ENCODE data around the gene SOX21.

The SOX21 gene

GRCh38 chr13:94703721-94704314 is 8.5 kb downstream of the SOX21 start:
- H3K27ac Mint-ChIP-seq, result no peak overlapping the region
- peaks cover 11% of the 10 kb centered on the region for H3K36me3 Mint-ChIP-seq (ENCODE audit: low read depth)
- no peak overlapping the region for H3K4me3 Mint-ChIP-seq
- H3K27me3 Mint-ChIP-seq, result peaks cover 97% of the 10 kb centered on the region
- peaks cover 4% of the 10 kb centered on the region for H3K9me3 Mint-ChIP-seq
- peaks cover 14% of the 10 kb centered on the region for H3K4me1 Mint-ChIP-seq (ENCODE audit: low read depth)

- H3K27me3 Mint-ChIP-seq, result peaks cover 97% of the 10 kb centered on the region
- peaks cover 14% of the 10 kb centered on the region for H3K4me1 Mint-ChIP-seq (ENCODE audit: low read depth)
- H3K9me3 Mint-ChIP-seq, result peaks cover 4% of the 10 kb centered on the region
- peaks cover 11% of the 10 kb centered on the region for H3K36me3 Mint-ChIP-seq (ENCODE audit: low read depth)
- no peak overlapping the region for H3K27ac Mint-ChIP-seq
- no peak overlapping the region for H3K4me3 Mint-ChIP-seq
Observed at GRCh38 chr13:94703271-94703670, 9.1 kb downstream of the SOX21 start.

DNA sequence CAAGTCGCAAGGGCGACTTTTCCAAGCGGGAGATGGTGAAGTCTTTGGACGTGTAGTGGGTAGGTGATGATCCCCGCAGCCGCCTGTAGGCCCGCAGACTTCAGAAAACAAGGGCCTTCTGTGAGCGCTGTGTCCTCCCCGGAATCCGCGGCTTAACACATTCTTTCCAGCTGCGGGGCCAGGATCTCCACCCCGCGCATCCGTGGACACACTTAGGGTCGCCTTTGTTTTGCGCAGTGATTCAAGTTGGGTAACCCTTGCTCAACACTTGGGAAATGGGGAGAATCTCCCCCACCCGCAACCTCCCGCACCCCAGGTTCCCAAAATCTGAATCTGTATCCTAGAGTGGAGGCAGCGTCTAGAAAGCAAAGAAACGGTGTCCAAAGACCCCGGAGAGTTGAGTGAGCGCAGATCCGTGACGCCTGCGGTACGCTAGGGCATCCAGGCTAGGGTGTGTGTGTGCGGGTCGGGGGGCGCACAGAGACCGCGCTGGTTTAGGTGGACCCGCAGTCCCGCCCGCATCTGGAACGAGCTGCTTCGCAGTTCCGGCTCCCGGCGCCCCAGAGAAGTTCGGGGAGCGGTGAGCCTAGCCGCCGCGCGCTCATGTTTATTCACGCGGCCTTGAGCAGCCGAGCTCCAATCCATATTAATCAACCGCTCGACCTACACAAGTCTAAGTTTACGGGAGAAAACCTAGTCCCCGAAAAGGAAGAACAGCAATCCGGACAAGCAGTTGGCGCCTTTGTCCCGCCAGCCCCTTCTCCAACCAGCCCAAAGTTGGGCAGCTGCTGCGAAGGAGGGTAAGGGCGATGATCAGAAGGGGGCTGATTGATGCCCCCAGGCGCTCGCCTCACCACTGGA is 9.9 kb downstream of the SOX21 start:
- peaks cover 11% of the 10 kb centered on the region for H3K36me3 Mint-ChIP-seq (ENCODE audit: low read depth)
- peaks cover 6% of the 10 kb centered on the region for H3K4me1 Mint-ChIP-seq (ENCODE audit: low read depth)
- no peak overlapping the region for H3K27ac Mint-ChIP-seq
- peaks cover 93% of the 10 kb centered on the region for H3K27me3 Mint-ChIP-seq
- H3K9me3 Mint-ChIP-seq, result peaks cover 4% of the 10 kb centered on the region
- no peak overlapping the region for H3K4me3 Mint-ChIP-seq

- Mint-ChIP-seq H3K4me3 (no peak overlapping the region), H3K27me3 (peaks cover 90% of the 10 kb centered on the region), H3K4me1 (ENCODE audit: low read depth) (peaks cover 4% of the 10 kb centered on the region), H3K36me3 (ENCODE audit: low read depth) (peaks cover 9% of the 10 kb centered on the region), H3K27ac (no peak overlapping the region), H3K9me3 (peaks cover 4% of the 10 kb centered on the region)
Observed at GRCh38 chr13:94701313-94702180, 10.8 kb downstream of the SOX21 start.

GRCh38 chr13:94700536-94700935 is 11.8 kb downstream of the SOX21 start:
- H3K27ac Mint-ChIP-seq, result no peak overlapping the region
- no peak overlapping the region for H3K4me3 Mint-ChIP-seq
- peaks cover 7% of the 10 kb centered on the region for H3K36me3 Mint-ChIP-seq (ENCODE audit: low read depth)
- H3K9me3 Mint-ChIP-seq, result peaks cover 4% of the 10 kb centered on the region
- peaks cover 4% of the 10 kb centered on the region for H3K4me1 Mint-ChIP-seq (ENCODE audit: low read depth)
- H3K27me3 Mint-ChIP-seq, result peaks cover 87% of the 10 kb centered on the region

- Mint-ChIP-seq H3K4me1 (ENCODE audit: low read depth) (peaks cover 4% of the 10 kb centered on the region), H3K9me3 (peaks cover 4% of the 10 kb centered on the region), H3K36me3 (ENCODE audit: low read depth) (peaks cover 7% of the 10 kb centered on the region), H3K27ac (no peak overlapping the region), H3K27me3 (peaks cover 84% of the 10 kb centered on the region), H3K4me3 (no peak overlapping the region)
Observed at GRCh38 chr13:94700051-94700535, 12.3 kb downstream of the SOX21 start.

GRCh38 chr13:94696171-94696570 is 16.2 kb downstream of the SOX21 start:
- H3K36me3 Mint-ChIP-seq (ENCODE audit: low read depth), result no peaks in the 10 kb centered on the region
- H3K9me3 Mint-ChIP-seq, result no peaks in the 10 kb centered on the region
- H3K4me1 Mint-ChIP-seq (ENCODE audit: low read depth), result no peaks in the 10 kb centered on the region
- no peak overlapping the region for H3K4me3 Mint-ChIP-seq
- H3K27me3 Mint-ChIP-seq, result peaks cover 70% of the 10 kb centered on the region
- no peak overlapping the region for H3K27ac Mint-ChIP-seq

DNA sequence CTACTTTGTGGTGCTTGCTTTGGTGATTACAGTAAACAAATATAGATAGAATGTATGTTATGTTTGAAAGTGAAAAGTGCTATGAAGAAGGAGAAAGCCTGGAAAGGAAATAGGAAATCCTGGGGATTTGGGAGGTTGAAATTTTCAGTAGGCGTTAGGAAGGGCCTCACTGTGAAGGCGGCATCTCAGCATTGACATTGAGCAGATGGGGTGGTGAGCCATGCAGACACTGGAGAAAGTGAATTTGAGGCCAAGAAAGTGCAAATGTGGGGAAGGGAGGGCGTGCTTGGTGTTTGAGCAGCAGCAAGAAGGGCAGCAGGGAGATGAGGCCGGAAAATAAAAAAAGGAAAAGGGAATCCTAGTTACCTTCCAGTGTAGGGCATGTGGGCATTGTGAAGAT is 20.3 kb downstream of the SOX21 start:
- no peak overlapping the region for H3K4me3 Mint-ChIP-seq
- H3K27me3 Mint-ChIP-seq, result peaks cover 53% of the 10 kb centered on the region
- H3K27ac Mint-ChIP-seq, result no peak overlapping the region
- no peaks in the 10 kb centered on the region for H3K4me1 Mint-ChIP-seq (ENCODE audit: low read depth)
- H3K9me3 Mint-ChIP-seq, result no peaks in the 10 kb centered on the region
- H3K36me3 Mint-ChIP-seq (ENCODE audit: low read depth), result no peaks in the 10 kb centered on the region

DNA sequence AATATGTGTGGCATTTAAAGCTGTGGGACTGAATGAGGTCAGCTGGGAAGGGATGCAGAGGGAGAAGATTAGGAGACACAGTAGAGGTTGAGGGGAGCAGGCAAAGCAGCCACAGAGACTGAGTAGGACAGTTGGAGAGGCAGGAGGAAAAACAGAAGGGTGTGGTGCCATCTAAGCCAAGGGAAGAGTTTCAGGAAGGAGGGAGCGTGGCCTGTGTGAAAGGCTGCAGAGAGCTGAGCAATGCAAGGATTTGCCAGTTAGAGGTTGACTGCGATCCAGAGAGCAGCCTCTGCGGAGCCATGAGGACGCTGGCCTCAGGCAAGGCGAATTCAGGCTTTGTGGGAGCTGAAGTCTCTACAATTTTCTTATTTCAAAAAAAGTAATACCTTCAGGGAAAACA is 28.9 kb downstream of the SOX21 start:
- no peaks in the 10 kb centered on the region for H3K36me3 Mint-ChIP-seq (ENCODE audit: low read depth)
- H3K4me1 Mint-ChIP-seq (ENCODE audit: low read depth), result no peaks in the 10 kb centered on the region
- no peaks in the 10 kb centered on the region for H3K9me3 Mint-ChIP-seq
- H3K27me3 Mint-ChIP-seq, result peaks cover 40% of the 10 kb centered on the region
- H3K27ac Mint-ChIP-seq, result no peak overlapping the region
- H3K4me3 Mint-ChIP-seq, result no peak overlapping the region

DNA sequence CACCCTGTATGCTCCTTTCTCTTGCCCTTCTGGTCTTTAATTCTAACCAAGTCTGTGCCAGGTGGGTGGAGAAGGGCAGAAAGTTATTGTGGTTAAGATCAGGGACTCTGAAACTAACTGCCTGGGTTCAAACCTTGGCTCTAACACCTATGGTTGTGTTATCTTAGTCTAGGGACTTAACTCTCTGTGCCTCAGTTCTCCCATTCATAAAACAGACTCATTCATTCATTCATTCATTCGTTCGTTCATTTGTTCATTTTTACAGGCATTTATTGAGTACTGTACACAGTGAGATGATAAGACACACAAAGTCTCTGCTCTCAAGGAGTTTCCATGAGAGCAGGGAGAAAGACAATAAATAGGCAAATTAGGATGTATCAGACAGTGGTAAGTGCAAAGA is 30.1 kb downstream of the SOX21 start:
- no peaks in the 10 kb centered on the region for H3K36me3 Mint-ChIP-seq (ENCODE audit: low read depth)
- no peak overlapping the region for H3K4me3 Mint-ChIP-seq
- no peaks in the 10 kb centered on the region for H3K9me3 Mint-ChIP-seq
- H3K27me3 Mint-ChIP-seq, result peaks cover 42% of the 10 kb centered on the region
- no peak overlapping the region for H3K27ac Mint-ChIP-seq
- no peaks in the 10 kb centered on the region for H3K4me1 Mint-ChIP-seq (ENCODE audit: low read depth)

- H3K36me3 Mint-ChIP-seq (ENCODE audit: low read depth), result no peaks in the 10 kb centered on the region
- H3K27ac Mint-ChIP-seq, result no peak overlapping the region
- H3K4me1 Mint-ChIP-seq (ENCODE audit: low read depth), result no peaks in the 10 kb centered on the region
- H3K9me3 Mint-ChIP-seq, result no peaks in the 10 kb centered on the region
- H3K27me3 Mint-ChIP-seq, result peaks cover 51% of the 10 kb centered on the region
- no peak overlapping the region for H3K4me3 Mint-ChIP-seq
Observed at GRCh38 chr13:94679614-94680013, 32.7 kb downstream of the SOX21 start.

DNA sequence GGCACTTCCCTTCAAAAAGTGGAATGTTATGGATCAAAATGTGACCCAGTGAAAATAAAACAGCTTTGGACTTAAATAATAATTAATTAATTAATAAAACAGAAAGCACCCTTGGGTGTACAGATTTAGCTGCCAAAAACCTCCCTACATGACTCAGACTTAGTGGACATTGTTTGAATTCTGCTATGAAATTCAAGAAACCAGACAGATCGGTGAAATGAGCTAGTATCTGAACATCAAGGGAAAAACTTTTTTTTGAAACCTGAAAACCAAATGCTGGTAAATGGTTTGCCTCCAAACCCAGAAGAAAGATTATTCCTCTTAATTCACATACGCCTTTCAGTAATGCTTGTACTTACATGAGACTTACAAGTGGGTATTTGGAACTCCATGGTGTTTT is 33.5 kb downstream of the SOX21 start:
- H3K4me3 Mint-ChIP-seq, result no peak overlapping the region
- no peaks in the 10 kb centered on the region for H3K4me1 Mint-ChIP-seq (ENCODE audit: low read depth)
- no peaks in the 10 kb centered on the region for H3K36me3 Mint-ChIP-seq (ENCODE audit: low read depth)
- H3K27me3 Mint-ChIP-seq, result peaks cover 51% of the 10 kb centered on the region
- no peaks in the 10 kb centered on the region for H3K9me3 Mint-ChIP-seq
- no peak overlapping the region for H3K27ac Mint-ChIP-seq

DNA sequence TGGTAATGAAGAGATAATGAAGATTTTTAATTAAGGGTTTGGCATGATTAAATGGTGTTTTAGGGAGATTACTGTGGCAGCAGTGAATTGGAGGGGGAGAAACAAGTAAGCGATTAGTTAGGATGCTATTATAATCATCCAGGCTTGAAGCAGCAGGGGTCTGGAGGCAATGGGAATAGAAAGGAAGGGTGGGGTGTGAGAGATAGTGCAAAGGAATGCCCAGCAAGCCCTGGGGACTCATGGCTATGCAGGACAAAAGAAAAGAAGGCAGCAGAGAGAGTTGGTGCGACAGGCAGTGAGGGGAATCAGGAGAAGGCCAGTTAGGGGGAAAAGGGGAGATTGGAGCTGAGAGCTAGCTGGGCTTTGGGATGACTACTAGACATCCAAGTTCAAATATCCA is 34.5 kb downstream of the SOX21 start:
- no peak overlapping the region for H3K4me3 Mint-ChIP-seq
- H3K9me3 Mint-ChIP-seq, result no peaks in the 10 kb centered on the region
- no peaks in the 10 kb centered on the region for H3K4me1 Mint-ChIP-seq (ENCODE audit: low read depth)
- H3K36me3 Mint-ChIP-seq (ENCODE audit: low read depth), result no peaks in the 10 kb centered on the region
- peaks cover 43% of the 10 kb centered on the region for H3K27me3 Mint-ChIP-seq
- no peak overlapping the region for H3K27ac Mint-ChIP-seq

GRCh38 chr13:94674609-94675348 is 37.6 kb downstream of the SOX21 start:
- peaks cover 38% of the 10 kb centered on the region for H3K27me3 Mint-ChIP-seq
- no peak overlapping the region for H3K4me3 Mint-ChIP-seq
- no peaks in the 10 kb centered on the region for H3K36me3 Mint-ChIP-seq (ENCODE audit: low read depth)
- no peak overlapping the region for H3K27ac Mint-ChIP-seq
- no peaks in the 10 kb centered on the region for H3K4me1 Mint-ChIP-seq (ENCODE audit: low read depth)
- no peaks in the 10 kb centered on the region for H3K9me3 Mint-ChIP-seq
